ENCODE data around the gene MAP1S.

MAP1S gene

DNA sequence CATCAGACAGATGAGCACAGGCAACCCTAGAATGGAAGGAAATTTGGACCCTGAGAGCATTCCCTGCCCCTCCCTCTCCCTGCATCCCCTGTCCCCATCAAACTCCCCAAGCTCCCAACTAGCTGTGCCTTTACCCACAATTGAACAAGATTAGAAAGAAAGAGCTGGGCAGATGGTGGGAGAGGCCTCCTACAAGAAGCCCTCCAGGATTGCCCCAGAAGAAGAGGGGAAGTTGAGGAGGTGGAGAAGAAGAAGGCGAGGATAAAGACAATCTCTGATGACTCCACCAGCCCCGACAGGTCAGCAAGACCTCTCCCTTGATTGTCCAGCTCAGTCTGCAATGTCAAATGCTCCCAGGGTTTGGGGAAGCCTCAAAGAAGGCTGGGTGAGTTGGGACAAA lies 43.0 kb upstream of the MAP1S start:
- H3K4me3 ChIP-seq (ENCODE audit: low read length), result no peak overlapping the region
- no peaks in the 10 kb centered on the region for H4K20me1 ChIP-seq (ENCODE audit: insufficient read depth, low read length)
- no peaks in the 10 kb centered on the region for H3K9me3 ChIP-seq (replicated peaks; ENCODE audit: insufficient read depth, low read length)
- no peaks in the 10 kb centered on the region for H3K4me1 ChIP-seq (ENCODE audit: low read length)
- H2AFZ ChIP-seq (ENCODE audit: low read length), result no peak overlapping the region
- TF ChIP-seq, protein P1, sequence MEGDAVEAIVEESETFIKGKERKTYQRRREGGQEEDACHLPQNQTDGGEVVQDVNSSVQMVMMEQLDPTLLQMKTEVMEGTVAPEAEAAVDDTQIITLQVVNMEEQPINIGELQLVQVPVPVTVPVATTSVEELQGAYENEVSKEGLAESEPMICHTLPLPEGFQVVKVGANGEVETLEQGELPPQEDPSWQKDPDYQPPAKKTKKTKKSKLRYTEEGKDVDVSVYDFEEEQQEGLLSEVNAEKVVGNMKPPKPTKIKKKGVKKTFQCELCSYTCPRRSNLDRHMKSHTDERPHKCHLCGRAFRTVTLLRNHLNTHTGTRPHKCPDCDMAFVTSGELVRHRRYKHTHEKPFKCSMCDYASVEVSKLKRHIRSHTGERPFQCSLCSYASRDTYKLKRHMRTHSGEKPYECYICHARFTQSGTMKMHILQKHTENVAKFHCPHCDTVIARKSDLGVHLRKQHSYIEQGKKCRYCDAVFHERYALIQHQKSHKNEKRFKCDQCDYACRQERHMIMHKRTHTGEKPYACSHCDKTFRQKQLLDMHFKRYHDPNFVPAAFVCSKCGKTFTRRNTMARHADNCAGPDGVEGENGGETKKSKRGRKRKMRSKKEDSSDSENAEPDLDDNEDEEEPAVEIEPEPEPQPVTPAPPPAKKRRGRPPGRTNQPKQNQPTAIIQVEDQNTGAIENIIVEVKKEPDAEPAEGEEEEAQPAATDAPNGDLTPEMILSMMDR (IDR thresholded peaks at IDR 0.05; ENCODE audit: low read length), result no peak
- no peak for TF ChIP-seq EZH2phosphoT487 (IDR thresholded peaks at IDR 0.05; ENCODE audit: low read length)
- no peak for TF ChIP-seq EZH2 (optimal IDR thresholded peaks at IDR 0.05; ENCODE audit: low read depth, low read length)
- no peaks in the 10 kb centered on the region for H3F3A ChIP-seq (ENCODE audit: insufficient read depth, low read length)
- H3K27ac ChIP-seq (ENCODE audit: low read length), result no peak overlapping the region
- no peaks in the 10 kb centered on the region for H3K79me2 ChIP-seq (ENCODE audit: low read length)
- H3K27me3 ChIP-seq (replicated peaks; ENCODE audit: insufficient read depth, low read length), result peaks cover 78% of the 10 kb centered on the region
- no peak overlapping the region for H3K4me2 ChIP-seq (ENCODE audit: low read depth, low read length)
- no peaks in the 10 kb centered on the region for H3K36me3 ChIP-seq (replicated peaks; ENCODE audit: insufficient read depth, low read length)
- H3K9me2 ChIP-seq (replicated peaks; ENCODE audit: insufficient read depth, low read length), result no peaks in the 10 kb centered on the region
- DNase-seq, result no peak
- H3K9ac ChIP-seq (ENCODE audit: low read length), result no peak overlapping the region

DNA sequence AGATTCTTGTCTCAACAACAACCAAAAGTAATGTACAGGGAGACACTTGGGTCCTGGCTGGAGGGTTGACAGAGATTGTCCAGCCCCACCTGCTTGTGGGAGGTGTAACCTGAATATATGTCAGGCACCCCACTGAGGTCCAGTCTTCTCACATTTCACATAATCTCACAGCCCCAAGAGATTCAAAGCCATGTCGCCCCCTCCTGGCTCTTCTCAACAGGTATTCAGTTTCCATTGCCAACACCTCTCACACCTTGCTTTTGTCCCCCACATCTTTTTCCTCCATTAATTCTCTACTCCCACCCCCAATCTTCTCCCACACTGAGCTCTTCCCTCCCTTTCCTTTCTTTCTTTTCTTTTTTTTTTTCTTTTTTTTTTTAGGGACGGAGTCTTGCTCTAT lies 42.3 kb upstream of the MAP1S start:
- TF ChIP-seq, protein P1 (IDR thresholded peaks at IDR 0.05; ENCODE audit: low read length), result peak; percentile 13; the same call in 1 of the 2 replicates
- no peak for TF ChIP-seq EZH2phosphoT487 (IDR thresholded peaks at IDR 0.05; ENCODE audit: low read length)
- H3K4me3 ChIP-seq (ENCODE audit: low read length), result no peak overlapping the region
- H3K9me3 ChIP-seq (replicated peaks; ENCODE audit: insufficient read depth, low read length), result no peaks in the 10 kb centered on the region
- H3K36me3 ChIP-seq (replicated peaks; ENCODE audit: insufficient read depth, low read length), result no peaks in the 10 kb centered on the region
- no peak overlapping the region for H2AFZ ChIP-seq (ENCODE audit: low read length)
- H3K79me2 ChIP-seq (ENCODE audit: low read length), result no peaks in the 10 kb centered on the region
- H3K9me2 ChIP-seq (replicated peaks; ENCODE audit: insufficient read depth, low read length), result no peaks in the 10 kb centered on the region
- no peak overlapping the region for H3K27ac ChIP-seq (ENCODE audit: low read length)
- H3K4me2 ChIP-seq (ENCODE audit: low read depth, low read length), result no peak overlapping the region
- H3K9ac ChIP-seq (ENCODE audit: low read length), result no peak overlapping the region
- DNase-seq, result no peak
- no peaks in the 10 kb centered on the region for H4K20me1 ChIP-seq (ENCODE audit: insufficient read depth, low read length)
- peaks cover 79% of the 10 kb centered on the region for H3K27me3 ChIP-seq (replicated peaks; ENCODE audit: insufficient read depth, low read length)
- H3F3A ChIP-seq (ENCODE audit: insufficient read depth, low read length), result no peaks in the 10 kb centered on the region
- no peaks in the 10 kb centered on the region for H3K4me1 ChIP-seq (ENCODE audit: low read length)

DNA sequence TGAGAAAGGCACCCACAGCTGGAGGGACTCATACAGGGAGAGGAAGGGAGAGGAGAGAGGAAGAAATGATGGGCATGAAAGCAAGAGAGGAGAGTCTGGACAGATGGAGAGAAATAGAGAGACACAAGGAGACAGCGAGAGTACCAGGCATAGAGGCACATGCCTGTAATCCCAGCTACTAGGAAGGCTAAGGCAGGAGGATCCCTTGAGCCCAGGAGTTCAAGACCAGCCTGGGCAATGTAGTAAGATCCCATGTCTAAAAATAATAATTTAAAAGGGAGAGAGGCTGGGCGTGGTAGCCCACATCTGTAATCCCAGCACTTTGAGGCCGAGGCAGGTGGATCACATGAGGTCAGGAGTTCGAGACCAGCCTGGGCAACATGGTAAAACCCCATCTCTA lies 40.4 kb upstream of the MAP1S start:
- Histone ChIP-seq H3K4me1 (ENCODE audit: low read length) (no peaks in the 10 kb centered on the region), H3K9ac (ENCODE audit: low read length) (no peak overlapping the region), H3K36me3 (replicated peaks; ENCODE audit: insufficient read depth, low read length) (no peaks in the 10 kb centered on the region), H3K9me2 (replicated peaks; ENCODE audit: insufficient read depth, low read length) (no peaks in the 10 kb centered on the region), H3K9me3 (replicated peaks; ENCODE audit: insufficient read depth, low read length) (no peaks in the 10 kb centered on the region), H3K4me2 (ENCODE audit: low read depth, low read length) (no peak overlapping the region), H3F3A (ENCODE audit: insufficient read depth, low read length) (no peaks in the 10 kb centered on the region), H3K27ac (ENCODE audit: low read length) (no peak overlapping the region), H2AFZ (ENCODE audit: low read length) (no peak overlapping the region), H3K27me3 (replicated peaks; ENCODE audit: insufficient read depth, low read length) (peaks cover 68% of the 10 kb centered on the region), H3K4me3 (ENCODE audit: low read length) (no peak overlapping the region), H3K79me2 (ENCODE audit: low read length) (no peaks in the 10 kb centered on the region), H4K20me1 (ENCODE audit: insufficient read depth, low read length) (no peaks in the 10 kb centered on the region)
- TF ChIP-seq EZH2phosphoT487 (IDR thresholded peaks at IDR 0.05; ENCODE audit: low read length), result no peak
- no peak for TF ChIP-seq EZH2 (optimal IDR thresholded peaks at IDR 0.05; ENCODE audit: low read depth, low read length)
- TF ChIP-seq, protein P1 (IDR thresholded peaks at IDR 0.05; ENCODE audit: low read length), result no peak
- no peak for DNase-seq
